GM21526 (cell line): Measurements from ENCODE around the gene CEP43.

ENCODE experiments used
- ATAC-seq: cut with Tn5 transposase; IDR thresholded peaks from one replicate; pipeline ENCODE4 v1.9.1; 2021; ENCODE audit warnings: moderate library complexity; ENCODE audit not compliant: unreplicated experiment, low FRiP score

Gene CEP43, protein sequence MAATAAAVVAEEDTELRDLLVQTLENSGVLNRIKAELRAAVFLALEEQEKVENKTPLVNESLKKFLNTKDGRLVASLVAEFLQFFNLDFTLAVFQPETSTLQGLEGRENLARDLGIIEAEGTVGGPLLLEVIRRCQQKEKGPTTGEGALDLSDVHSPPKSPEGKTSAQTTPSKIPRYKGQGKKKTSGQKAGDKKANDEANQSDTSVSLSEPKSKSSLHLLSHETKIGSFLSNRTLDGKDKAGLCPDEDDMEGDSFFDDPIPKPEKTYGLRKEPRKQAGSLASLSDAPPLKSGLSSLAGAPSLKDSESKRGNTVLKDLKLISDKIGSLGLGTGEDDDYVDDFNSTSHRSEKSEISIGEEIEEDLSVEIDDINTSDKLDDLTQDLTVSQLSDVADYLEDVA

GRCh38 chr6:166999145-166999883, at the start of gene CEP43:
TSS of gene CEP43 (plus strand) at chr6:166999397. CDS start at chr6:166999413, 16 bp downstream.
- peak; percentile 89 for ATAC-seq

DNA sequence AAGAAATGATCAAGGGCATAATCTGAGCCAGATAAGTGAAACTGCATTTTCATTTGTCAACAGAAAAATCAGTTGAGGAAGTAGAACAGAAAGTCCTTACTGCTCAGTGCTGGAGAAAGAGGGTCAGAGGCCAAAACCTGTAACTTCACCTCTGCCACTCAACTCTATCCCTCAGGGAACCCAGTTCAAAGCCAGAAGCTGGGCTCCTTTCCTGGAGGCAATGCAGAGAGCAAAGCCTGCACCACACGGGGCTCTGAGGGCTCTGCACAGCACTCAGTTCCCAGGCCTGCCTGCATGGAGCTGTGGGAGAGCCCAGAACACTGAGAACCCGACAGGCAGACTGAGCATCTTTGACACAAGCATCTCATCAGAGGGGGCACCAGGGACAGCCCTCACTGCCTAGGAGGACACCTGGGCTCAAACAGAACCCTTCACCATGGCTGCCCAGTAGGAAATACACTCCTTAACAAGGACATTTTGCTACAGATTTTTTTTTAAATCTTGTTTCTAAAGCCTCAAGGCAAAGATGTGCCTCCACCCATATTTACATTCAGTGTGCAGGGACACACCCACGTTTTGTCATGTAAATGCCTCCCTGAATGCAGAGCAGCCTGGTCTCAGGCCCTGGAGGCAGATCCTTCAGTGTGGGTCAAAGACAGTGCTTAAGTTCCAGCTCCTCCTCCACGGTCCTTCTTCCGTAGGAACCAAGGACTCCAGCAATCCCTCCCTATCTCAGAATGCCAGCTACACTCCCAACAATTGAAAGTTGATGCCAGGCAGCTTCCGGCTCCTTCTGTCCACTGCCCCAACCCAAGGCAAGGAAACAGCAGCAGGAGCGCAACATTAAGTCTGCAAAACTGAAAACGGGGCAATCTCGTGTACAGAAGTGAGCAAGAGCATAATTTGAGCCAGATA, 49.4 kb upstream of the CEP43 start:
- ATAC-seq = peak; percentile 5

- ATAC-seq = peak; percentile 47
Observed at GRCh38 chr6:166950443-166950821, 48.8 kb upstream of the CEP43 start.

DNA sequence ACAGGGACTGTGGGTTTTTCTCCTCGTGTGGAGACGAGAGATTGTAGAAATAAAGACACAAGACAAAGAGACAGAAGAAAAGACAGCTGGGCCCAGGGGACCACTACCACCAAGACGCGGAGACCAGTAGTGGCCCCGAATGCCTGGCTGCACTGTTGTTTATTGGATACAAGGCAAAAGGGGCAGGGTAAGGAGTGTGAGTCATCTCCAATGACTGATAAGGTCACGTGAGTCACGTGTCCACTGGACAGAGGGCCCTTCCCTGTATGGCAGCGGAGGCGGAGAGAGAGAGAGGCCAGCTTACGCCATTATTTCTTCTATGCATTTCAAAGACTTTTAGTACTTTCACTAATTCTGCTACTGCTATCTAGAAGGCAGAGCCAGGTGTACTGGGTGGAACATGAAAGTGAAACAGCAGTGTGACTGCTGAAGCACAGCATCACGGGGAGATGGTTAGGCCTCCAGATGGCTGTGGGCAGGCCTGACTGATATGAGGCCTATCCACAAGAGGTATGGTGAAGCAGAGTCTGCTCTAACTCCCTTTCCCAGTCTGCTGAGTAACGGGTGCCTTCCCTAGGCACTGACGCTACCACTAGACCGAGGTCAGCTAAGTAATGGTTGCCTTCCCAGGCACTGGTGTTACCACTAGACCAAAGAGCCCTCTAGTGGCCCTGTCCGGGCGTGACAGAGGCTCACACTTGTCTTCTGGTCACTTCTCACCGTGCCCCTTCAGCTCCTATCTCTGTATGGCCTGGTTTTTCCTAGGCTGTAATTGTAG, 48.1 kb upstream of the CEP43 start:
- ATAC-seq = peak; percentile 86

- ATAC-seq = no peak
Observed at GRCh38 chr6:166951670-166952060, 47.5 kb upstream of the CEP43 start.

- no peak for ATAC-seq
Observed at GRCh38 chr6:166952121-166952520, 47.1 kb upstream of the CEP43 start.

GRCh38 chr6:166952567-166953486, 46.4 kb upstream of the CEP43 start:
- no peak for ATAC-seq

DNA sequence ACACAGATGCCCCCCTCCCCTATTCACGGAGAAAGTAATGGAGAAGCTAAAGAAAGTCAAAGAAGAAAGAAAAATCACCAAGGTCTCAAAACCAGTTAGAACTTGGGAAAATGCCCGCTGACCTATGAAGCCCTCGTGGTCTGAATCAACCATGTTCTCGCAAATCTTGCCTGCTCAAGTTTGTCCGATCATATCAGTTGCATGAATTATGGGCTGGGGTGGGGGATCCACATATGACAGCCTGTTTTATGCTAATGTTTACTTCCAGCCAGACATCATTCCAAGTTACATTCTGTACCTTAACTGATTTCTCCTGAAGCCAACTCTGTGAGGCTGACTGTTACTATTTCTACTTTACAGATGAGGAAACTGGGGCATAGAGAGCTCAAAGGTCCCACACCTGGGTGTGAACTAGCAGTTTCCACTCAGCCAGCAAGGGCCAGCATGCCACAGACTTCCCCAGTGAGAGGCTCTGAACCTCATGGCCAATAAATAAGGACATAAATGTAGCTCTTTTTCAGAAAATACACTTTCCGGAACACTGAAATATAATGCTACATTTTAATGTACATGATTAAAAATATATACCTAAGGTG, 45.0 kb upstream of the CEP43 start:
- no peak for ATAC-seq

DNA sequence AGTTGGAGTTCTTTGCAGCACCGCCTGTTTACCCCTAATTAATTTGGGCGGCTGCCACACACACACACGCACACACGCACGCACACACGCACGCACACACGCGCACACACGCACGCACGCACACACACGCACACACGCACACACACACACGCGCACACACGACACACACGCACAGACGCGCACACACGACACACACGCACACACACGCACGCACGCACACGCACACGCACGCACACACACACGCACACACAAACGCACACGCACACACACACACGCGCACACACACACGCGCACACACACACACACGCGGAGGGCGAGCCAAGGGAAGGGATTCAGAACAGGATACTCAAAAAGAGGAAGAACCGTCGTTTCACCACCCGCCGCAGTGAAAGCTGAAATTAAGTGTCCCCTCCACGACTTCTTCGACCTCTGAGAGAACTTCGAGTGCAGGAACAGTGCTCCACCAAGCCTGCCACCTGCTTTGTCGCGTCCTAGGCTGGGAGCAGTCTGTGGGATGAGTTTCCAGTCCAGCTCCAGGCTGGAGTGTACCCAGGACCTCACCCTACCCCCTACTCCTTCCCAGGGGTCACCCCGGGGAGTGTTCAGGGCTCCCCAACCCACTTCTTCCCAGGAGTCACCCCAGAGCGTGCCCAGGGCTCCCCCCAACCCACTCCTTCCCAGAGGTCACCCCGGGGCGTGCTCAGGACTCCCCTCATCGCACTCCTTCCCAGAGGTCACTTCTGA, 43.9 kb upstream of the CEP43 start:
- no peak for ATAC-seq

GRCh38 chr6:166955865-166956443, 43.2 kb upstream of the CEP43 start:
- ATAC-seq = peak; percentile 4

GRCh38 chr6:166956444-166957086, 42.6 kb upstream of the CEP43 start, which contains the start of gene RNASET2:
TSS of gene RNASET2 (minus strand) at chr6:166956550. CDS start at chr6:166956182, 368 bp downstream.
- ATAC-seq = peak; percentile 56

DNA sequence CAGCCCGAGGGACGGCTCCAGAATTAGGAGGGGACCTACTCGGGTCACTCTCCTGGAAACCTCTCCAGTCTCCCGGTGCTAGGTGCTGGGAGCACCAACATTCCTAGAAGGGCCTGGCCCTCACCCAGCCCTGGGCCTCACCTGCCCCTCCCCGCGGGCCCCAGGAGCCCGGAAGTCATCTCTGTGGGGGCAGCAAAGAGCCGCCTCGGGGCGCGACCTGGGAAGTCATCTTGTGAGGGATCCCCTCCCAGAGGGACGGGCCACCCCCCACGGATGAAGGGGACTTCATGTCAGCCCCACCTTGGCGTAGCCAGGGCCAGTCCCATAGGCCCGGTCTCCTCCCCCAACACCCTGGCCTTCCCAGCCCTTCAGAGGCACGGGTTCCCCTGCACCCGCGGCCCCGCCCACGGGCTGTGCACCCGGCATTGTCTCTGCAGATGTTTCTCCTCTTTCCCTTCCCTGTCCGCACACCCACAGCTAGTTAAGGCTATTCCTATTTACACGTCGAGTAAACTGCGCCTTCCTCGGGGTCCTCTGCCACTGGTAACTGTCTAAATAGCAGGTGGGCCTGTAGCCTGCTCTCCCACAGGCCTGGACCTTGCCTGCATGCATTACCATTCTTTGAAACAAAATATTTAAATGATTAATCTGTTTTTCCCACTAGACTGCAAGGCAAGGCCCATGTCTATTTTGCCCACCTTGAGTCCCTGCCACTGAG, 42.0 kb upstream of the CEP43 start:
- peak; percentile 38 for ATAC-seq

DNA sequence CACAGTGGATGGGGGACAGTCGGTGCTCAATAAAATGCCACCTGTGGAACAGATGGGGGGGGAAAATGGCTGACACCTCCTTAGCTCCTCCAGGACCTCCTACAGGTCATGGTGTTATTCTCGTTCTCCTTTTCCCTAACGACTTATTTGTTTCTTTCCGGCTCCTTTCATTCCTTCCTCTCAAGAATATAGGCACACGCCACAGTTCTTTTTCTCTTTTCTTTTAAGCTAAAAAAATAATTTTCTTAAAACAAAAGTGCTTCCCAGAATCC, 41.5 kb upstream of the CEP43 start:
- no peak for ATAC-seq

DNA sequence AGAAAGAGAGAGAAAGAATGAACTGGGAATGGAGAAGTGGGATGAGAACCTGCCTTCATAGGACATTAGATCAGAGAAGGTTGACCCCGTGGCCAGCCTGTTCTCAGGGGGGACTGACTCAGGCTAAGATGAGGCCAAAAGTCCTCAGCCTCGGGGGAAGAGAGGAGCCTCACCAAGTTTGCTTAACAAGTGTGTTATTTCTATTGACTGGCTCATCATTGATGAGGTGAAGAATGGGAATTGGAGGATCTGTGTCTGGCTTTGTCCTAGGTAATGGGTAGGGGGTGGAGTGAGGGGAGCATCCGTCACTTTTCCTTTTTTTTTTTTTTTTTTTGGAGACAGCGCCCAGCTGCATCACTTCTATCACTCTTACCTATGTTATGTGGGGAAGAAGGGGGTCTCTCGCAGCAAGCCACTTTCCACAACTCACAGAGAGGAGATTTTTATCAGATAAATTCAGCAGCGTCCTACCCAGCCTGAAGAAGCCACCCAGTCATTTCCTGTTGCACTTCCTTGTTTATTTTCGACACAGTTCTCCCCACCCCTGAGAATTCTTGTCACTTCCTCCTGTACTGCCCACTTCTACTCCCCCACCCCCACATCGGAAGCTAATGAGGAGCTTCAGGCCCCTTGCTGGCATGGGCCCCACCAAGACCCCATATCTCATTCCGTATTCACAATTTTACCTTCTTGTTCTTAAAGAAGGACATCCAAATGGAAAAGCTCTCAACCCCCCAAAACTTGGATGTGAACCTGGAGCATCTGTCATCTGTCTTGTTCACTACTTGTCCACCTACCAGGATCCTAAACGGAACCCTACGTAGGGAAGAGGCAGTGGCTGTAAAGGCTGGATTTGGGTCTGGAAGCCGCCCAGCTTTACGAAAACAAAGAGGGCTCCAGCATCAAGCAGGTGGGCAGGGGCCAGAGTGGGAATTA, 40.0 kb upstream of the CEP43 start:
- no peak for ATAC-seq

GRCh38 chr6:166959911-166960608, 39.1 kb upstream of the CEP43 start:
- ATAC-seq = no peak
